ENCODE measurements around the gene TP53I3.
"Not testable (repeated sequence)": the region's sequence is repeated elsewhere in the genome, so short reads cannot be mapped to it uniquely, and the experiment has no call there.

DNA sequence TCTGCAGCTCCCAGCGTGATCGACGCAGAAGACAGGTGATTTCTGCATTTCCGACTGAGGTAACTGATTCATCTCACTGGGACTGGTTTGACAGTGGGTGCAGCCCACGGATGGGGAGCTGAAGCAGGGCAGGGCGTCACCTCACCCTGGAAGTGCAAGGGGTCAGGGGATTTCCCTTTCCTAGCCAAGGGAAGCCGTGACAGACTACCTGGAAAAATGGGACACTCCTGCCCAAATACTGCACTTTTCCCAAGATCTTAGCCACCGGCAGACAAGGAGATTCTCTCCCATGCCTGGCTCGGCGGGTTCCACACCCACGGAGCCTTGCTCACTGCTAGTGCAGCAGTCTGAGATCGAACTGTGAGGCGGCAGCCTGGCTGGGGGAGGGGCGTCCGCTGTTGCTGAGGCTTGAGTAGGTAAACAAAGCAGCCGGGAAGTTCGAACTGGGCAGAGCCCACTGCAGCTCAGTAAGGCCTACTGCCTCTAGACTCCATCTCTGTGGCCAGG lies 10.6 kb upstream of the TP53I3 start:
- TF ChIP-seq, protein P1, sequence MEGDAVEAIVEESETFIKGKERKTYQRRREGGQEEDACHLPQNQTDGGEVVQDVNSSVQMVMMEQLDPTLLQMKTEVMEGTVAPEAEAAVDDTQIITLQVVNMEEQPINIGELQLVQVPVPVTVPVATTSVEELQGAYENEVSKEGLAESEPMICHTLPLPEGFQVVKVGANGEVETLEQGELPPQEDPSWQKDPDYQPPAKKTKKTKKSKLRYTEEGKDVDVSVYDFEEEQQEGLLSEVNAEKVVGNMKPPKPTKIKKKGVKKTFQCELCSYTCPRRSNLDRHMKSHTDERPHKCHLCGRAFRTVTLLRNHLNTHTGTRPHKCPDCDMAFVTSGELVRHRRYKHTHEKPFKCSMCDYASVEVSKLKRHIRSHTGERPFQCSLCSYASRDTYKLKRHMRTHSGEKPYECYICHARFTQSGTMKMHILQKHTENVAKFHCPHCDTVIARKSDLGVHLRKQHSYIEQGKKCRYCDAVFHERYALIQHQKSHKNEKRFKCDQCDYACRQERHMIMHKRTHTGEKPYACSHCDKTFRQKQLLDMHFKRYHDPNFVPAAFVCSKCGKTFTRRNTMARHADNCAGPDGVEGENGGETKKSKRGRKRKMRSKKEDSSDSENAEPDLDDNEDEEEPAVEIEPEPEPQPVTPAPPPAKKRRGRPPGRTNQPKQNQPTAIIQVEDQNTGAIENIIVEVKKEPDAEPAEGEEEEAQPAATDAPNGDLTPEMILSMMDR (IDR thresholded peaks at IDR 0.05): not testable (repeated sequence)
- TF ChIP-seq POLR2A (IDR thresholded peaks at IDR 0.05): not testable (repeated sequence)
